ENCODE measurements around the gene NPAS2. TPM values are rescaled to one million over a fixed set of nuclear protein-coding genes. Genes with fewer than 3 reads are reported as not detected.

NPAS2 gene
- total RNA-seq, 1 donor from 2014 or later, result 5.5 TPM

GRCh38 chr2:100983684-100984310 lies 163.9 kb downstream of the NPAS2 start:
- H3K4me1 Mint-ChIP-seq (ENCODE audit: low read depth, unreplicated experiment), result peaks cover 8% of the 10 kb centered on the region
- no peak for FAIRE-seq
- Histone ChIP-seq H4K20me1 (ENCODE audit: insufficient read depth, low read length) (peaks cover 4% of the 10 kb centered on the region), H3K9me3 (ENCODE audit: insufficient read depth, low read depth, low read length) (no peaks in the 10 kb centered on the region), H3K4me1 (ENCODE audit: insufficient read depth, low read length) (peaks cover 3% of the 10 kb centered on the region), H3K9ac (ENCODE audit: low read length) (no peak overlapping the region), H3K79me2 (ENCODE audit: insufficient read depth, low read length) (no peaks in the 10 kb centered on the region), H3K36me3 (ENCODE audit: insufficient read depth, low read length) (no peaks in the 10 kb centered on the region), H3K27me3 (ENCODE audit: insufficient read depth, low read length) (no peaks in the 10 kb centered on the region), H2AFZ (ENCODE audit: low read depth, low read length) (no peak overlapping the region), H3K4me3 (ENCODE audit: insufficient read depth, low read depth, low read length) (no peak overlapping the region), H3K27ac (ENCODE audit: low read depth, low read length) (no peak overlapping the region), H3K4me2 (ENCODE audit: low read length) (no peak overlapping the region)
- no peaks in the 10 kb centered on the region for H3K27me3 Mint-ChIP-seq (ENCODE audit: low read depth, unreplicated experiment)
- H3K27ac Mint-ChIP-seq (ENCODE audit: unreplicated experiment), result no peak overlapping the region
- no peaks in the 10 kb centered on the region for H3K36me3 Mint-ChIP-seq (ENCODE audit: low read depth, unreplicated experiment)
- DNase-seq (ENCODE audit: low read depth), result no peak
- no peak overlapping the region for H3K4me3 Mint-ChIP-seq (ENCODE audit: unreplicated experiment)
- peaks cover 3% of the 10 kb centered on the region for H3K9me3 Mint-ChIP-seq (ENCODE audit: unreplicated experiment)
- TF ChIP-seq CTCF (IDR thresholded peaks at IDR 0.05; ENCODE audit: insufficient read depth, low read depth, low read length) (no peak), EZH2 (IDR thresholded peaks at IDR 0.05; ENCODE audit: insufficient read depth, low read length) (no peak)

GRCh38 chr2:100984892-100985307 lies 165.0 kb downstream of the NPAS2 start:
- H3K4me2 ChIP-seq (ENCODE audit: low read length), result no peak overlapping the region
- H3K27me3 ChIP-seq (ENCODE audit: insufficient read depth, low read length), result no peaks in the 10 kb centered on the region
- H3K27ac ChIP-seq (ENCODE audit: low read depth, low read length), result no peak overlapping the region
- no peaks in the 10 kb centered on the region for H3K9me3 ChIP-seq (ENCODE audit: insufficient read depth, low read depth, low read length)
- H3K9ac ChIP-seq (ENCODE audit: low read length), result no peak overlapping the region
- no peaks in the 10 kb centered on the region for H3K36me3 ChIP-seq (ENCODE audit: insufficient read depth, low read length)
- Mint-ChIP-seq H3K9me3 (ENCODE audit: unreplicated experiment) (peaks cover 3% of the 10 kb centered on the region), H3K27me3 (ENCODE audit: low read depth, unreplicated experiment) (no peaks in the 10 kb centered on the region), H3K36me3 (ENCODE audit: low read depth, unreplicated experiment) (peaks cover 3% of the 10 kb centered on the region), H3K27ac (ENCODE audit: unreplicated experiment) (no peak overlapping the region), H3K4me1 (ENCODE audit: low read depth, unreplicated experiment) (peaks cover 12% of the 10 kb centered on the region), H3K4me3 (ENCODE audit: unreplicated experiment) (no peak overlapping the region)
- no peaks in the 10 kb centered on the region for H3K4me1 ChIP-seq (ENCODE audit: insufficient read depth, low read length)
- H4K20me1 ChIP-seq (ENCODE audit: insufficient read depth, low read length), result peaks cover 4% of the 10 kb centered on the region
- no peak for TF ChIP-seq EZH2 (IDR thresholded peaks at IDR 0.05; ENCODE audit: insufficient read depth, low read length)
- peak; percentile 92 for TF ChIP-seq CTCF (IDR thresholded peaks at IDR 0.05; ENCODE audit: insufficient read depth, low read depth, low read length)
- no peaks in the 10 kb centered on the region for H3K79me2 ChIP-seq (ENCODE audit: insufficient read depth, low read length)
- no peak overlapping the region for H3K4me3 ChIP-seq (ENCODE audit: insufficient read depth, low read depth, low read length)
- no peak overlapping the region for H2AFZ ChIP-seq (ENCODE audit: low read depth, low read length)
- DNase-seq (ENCODE audit: low read depth), result peak; percentile 36
- FAIRE-seq, result peak; percentile 84

- no peaks in the 10 kb centered on the region for H3K36me3 ChIP-seq (ENCODE audit: insufficient read depth, low read length)
These were observed 166.2 kb downstream of the NPAS2 start for GRCh38 chr2:100986157-100986556.

More at GRCh38 chr2:100986157-100986556, 166.2 kb downstream of the NPAS2 start:
- peaks cover 7% of the 10 kb centered on the region for H3K36me3 Mint-ChIP-seq (ENCODE audit: low read depth, unreplicated experiment)
- H3K27ac Mint-ChIP-seq (ENCODE audit: unreplicated experiment), result no peak overlapping the region
- no peak overlapping the region for H3K4me3 Mint-ChIP-seq (ENCODE audit: unreplicated experiment)
- no peak overlapping the region for H2AFZ ChIP-seq (ENCODE audit: low read depth, low read length)
- FAIRE-seq (no peak), DNase-seq (ENCODE audit: low read depth) (no peak)
- TF ChIP-seq EZH2 (IDR thresholded peaks at IDR 0.05; ENCODE audit: insufficient read depth, low read length) (no peak), CTCF (IDR thresholded peaks at IDR 0.05; ENCODE audit: insufficient read depth, low read depth, low read length) (no peak)
- no peak overlapping the region for H3K9ac ChIP-seq (ENCODE audit: low read length)
- H3K4me3 ChIP-seq (ENCODE audit: insufficient read depth, low read depth, low read length), result no peak overlapping the region
- no peaks in the 10 kb centered on the region for H3K79me2 ChIP-seq (ENCODE audit: insufficient read depth, low read length)
- no peaks in the 10 kb centered on the region for H3K27me3 ChIP-seq (ENCODE audit: insufficient read depth, low read length)
- H3K4me2 ChIP-seq (ENCODE audit: low read length), result no peak overlapping the region
- peaks cover 4% of the 10 kb centered on the region for H4K20me1 ChIP-seq (ENCODE audit: insufficient read depth, low read length)
- no peaks in the 10 kb centered on the region for H3K4me1 ChIP-seq (ENCODE audit: insufficient read depth, low read length)
- no peaks in the 10 kb centered on the region for H3K9me3 Mint-ChIP-seq (ENCODE audit: unreplicated experiment)
- H3K27ac ChIP-seq (ENCODE audit: low read depth, low read length), result no peak overlapping the region
- no peaks in the 10 kb centered on the region for H3K27me3 Mint-ChIP-seq (ENCODE audit: low read depth, unreplicated experiment)
- no peaks in the 10 kb centered on the region for H3K9me3 ChIP-seq (ENCODE audit: insufficient read depth, low read depth, low read length)
- H3K4me1 Mint-ChIP-seq (ENCODE audit: low read depth, unreplicated experiment), result peaks cover 9% of the 10 kb centered on the region

Data from astrocyte (in vitro differentiated cells and primary cell).